ENCODE measurements around the gene HLA-DRB1.
"Not testable (repeated sequence)": the region's sequence is repeated elsewhere in the genome, so short reads cannot be mapped to it uniquely, and the experiment has no call there.

The HLA-DRB1 gene

DNA sequence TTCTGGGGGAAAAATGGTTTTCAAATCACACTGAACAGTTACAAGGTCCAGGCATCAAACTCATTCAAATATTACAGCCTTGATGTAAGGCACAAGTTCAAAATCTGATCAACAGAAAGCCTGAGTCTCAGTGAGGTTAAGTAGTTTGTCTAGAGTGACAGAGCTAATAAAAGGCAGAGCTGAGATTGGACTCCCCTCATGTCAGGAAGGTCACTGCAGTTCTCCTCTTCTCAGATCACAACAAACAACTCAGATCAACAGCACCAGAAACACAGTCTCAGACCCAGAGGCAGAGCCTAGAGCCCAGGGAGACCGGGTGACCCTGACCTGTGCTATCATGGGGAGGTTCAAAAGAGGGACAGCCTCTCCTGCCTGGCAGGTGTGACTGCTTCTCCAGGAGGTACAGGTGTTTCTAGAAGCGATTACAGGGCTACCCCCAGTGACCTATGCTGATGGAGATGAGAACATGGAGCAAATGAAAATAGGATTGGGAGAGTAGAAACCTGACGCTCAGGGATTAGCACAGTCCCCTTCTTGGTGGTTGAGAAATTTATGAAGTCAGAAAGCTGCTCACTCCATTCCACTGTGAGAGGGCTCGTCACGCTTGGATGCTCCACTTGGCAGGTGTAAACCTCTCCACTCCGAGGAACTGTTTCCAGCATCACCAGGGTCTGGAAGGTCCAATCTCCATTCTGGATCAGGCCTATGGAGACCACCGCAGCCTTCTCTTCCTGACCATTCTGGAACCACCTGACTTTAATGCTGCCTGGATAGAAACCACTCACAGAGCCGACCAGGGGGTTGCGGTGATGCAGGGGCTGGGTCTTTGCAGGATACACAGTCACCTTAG is 35.3 kb downstream of the HLA-DRB1 start:
- no peak for DNase-seq

DNA sequence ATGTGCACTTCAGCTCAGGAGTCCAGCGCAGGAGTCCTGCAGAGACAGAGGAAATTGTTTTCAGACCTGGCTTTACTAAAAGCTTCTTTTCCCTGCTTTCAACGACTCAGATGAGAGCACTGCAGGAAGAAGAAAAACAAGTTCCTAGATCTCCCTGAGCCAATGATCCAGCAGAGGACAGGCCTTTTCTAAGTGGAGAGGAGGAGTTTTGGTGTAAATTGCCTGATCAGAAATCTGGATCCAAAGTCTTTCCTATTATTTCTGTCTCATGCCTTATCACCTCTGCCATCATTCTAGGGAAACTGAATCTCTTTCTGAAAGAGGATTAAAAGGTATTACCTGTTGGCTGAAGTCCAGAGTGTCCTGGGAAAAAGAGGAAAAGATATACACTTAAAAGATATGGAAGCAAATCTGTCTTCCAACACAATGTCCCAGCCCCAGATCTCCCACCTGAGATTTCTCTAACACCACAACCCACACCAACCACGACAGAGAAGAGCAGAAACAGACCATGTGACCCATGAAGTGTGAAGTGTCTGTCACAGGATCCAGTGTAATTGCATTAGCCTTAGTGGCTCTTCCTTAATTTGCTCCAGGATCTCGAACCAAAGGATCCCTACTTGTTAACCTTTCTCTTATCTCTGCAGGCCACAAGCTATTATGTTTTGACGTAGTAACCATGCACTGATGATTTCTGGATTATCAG is 36.5 kb downstream of the HLA-DRB1 start:
- no peak for DNase-seq

DNA sequence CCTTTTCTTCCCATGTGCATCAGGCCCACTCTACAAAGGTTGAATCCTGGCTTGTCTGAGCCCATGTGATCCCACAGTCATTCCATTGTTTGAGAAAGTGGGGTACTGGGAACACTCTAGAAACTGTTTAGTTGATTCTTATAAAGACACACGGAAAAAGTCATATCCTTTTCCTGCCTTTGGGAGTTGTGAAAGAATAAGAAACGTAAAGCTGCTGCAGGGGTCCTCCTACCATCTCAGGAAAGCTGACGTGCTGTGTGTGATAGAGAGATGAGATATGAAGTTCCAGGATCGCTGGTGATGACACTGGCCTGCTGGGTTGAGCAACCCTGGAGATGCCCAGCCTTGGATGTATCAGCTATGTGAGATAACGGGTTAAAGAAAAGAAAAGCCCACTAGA is 38.2 kb downstream of the HLA-DRB1 start:
- no peak for DNase-seq

DNA sequence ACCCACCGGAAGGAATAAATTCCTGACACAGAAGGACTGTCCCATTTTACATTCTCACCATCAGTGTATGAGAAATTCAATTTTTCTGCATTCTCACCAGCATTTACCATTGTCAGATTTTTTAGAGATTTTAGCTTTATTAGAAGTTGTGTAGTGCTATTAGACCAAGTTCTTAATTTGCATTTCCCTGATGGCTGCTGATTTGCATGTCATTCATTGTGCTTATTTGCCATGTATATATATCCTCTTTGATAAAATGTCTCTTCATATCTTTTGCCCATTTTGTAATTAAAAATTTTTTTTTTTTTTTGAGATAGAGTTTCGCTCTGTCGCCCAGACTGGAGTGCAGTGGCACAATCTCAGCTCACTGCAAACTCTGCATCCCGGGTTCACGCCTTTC is 49.8 kb downstream of the HLA-DRB1 start:
- DNase-seq, result no peak

DNA sequence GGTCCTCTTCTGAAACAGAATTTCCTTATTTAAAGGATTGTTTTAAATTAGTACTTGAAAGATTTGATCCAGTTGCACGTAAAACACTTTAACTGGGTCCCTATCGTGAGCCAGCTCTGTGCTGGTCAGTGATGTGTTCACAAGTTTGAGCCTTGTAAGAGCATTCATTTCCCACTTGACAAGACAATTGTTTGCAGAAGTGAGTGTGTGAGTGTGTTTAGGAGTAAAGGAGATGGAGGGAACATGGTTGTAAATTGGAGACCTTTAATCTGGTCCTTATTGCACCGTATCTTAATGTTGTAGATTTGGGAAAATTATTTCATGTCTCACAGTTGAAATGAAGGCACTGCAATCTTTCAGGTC is 59.2 kb downstream of the HLA-DRB1 start:
- not testable (repeated sequence) for DNase-seq

DNA sequence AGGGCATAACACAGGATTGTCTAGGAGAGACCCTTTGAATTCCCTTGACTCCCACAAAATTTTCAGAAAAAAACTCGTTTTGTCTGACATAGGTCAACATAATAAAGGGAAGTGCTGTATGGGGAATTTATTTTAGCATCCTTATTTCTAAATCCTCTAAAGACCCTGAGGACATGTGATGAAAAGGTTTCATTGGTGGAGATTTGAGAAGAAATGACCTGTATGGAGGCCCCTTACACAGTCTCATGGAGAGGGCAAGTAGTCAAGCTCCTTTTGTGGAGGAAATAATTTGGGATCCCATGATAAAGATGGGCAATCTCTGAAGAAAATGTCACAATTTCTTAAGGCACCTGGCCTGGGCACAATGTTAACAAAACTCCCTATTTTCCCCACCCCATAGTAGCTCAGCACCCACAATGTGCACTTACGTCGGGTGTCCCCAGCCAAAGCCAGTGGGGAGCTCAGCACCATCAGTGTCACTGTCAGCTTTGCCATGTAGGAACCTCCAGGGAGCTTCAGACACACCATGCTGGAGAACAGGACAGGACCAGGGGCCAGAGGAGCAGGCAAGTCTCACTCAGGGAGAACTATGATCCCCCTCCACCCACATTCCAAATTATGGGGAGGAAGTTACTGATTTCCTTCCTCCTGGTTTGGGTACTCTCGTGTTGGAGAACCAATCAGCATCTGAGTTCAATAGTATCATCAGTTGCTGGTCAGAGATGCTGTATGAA is 59.8 kb downstream of the HLA-DRB1 start, which contains the start of gene HLA-DRB5:
Gene HLA-DRB5, minus strand, starts transcription at position 591 of the 734 bp plus-strand sequence. Its CDS starts 63 bp downstream, at position 528.
- DNase-seq, result no peak

Data from NCI-H774 (cell line).